ENCODE data around the gene RNFT2. TPM values are rescaled to one million over a fixed set of nuclear protein-coding genes. Genes with fewer than 3 reads are reported as not detected.
"Not testable (repeated sequence)": the region's sequence is repeated elsewhere in the genome, so short reads cannot be mapped to it uniquely, and the experiment has no call there.

The RNFT2 gene
- total RNA-seq, 1 donor = 2.3 TPM

- no peak overlapping the region for H3K4me3 ChIP-seq (ENCODE audit: low read depth, low read length)
- DNase-seq (ENCODE audit: low read depth) = no peak
- no peak for TF ChIP-seq CTCF (IDR thresholded peaks at IDR 0.05; ENCODE audit: insufficient read depth, low read length)
These were observed 75.3 kb downstream of the RNFT2 start for GRCh38 chr12:116813271-116814041.

- H3K4me3 ChIP-seq (ENCODE audit: low read depth, low read length); DNase-seq (ENCODE audit: low read depth): not testable (repeated sequence)
These were observed 76.7 kb downstream of the RNFT2 start for GRCh38 chr12:116814766-116815165.

- no peak for TF ChIP-seq CTCF (IDR thresholded peaks at IDR 0.05; ENCODE audit: insufficient read depth, low read length)
- peak overlapping the region; percentile 97 for H3K4me3 ChIP-seq (ENCODE audit: low read depth, low read length)
- peak; percentile 14 for DNase-seq (ENCODE audit: low read depth)
These were observed 80.3 kb downstream of the RNFT2 start for GRCh38 chr12:116818341-116818856.

- no peak for TF ChIP-seq CTCF (IDR thresholded peaks at IDR 0.05; ENCODE audit: insufficient read depth, low read length)
- DNase-seq (ENCODE audit: low read depth) = peak; percentile 83
- peak overlapping the region; percentile 97 for H3K4me3 ChIP-seq (ENCODE audit: low read depth, low read length)
These were observed 81.1 kb downstream of the RNFT2 start for GRCh38 chr12:116818948-116819832.

- TF ChIP-seq CTCF (IDR thresholded peaks at IDR 0.05; ENCODE audit: insufficient read depth, low read length) = no peak
- no peak for DNase-seq (ENCODE audit: low read depth)
- no peak overlapping the region for H3K4me3 ChIP-seq (ENCODE audit: low read depth, low read length)
These were observed 82.0 kb downstream of the RNFT2 start for GRCh38 chr12:116820064-116820656.

- H3K4me3 ChIP-seq (ENCODE audit: low read depth, low read length) = no peak overlapping the region
- TF ChIP-seq CTCF (IDR thresholded peaks at IDR 0.05; ENCODE audit: insufficient read depth, low read length) = no peak
- DNase-seq (ENCODE audit: low read depth) = no peak
These were observed 83.2 kb downstream of the RNFT2 start for GRCh38 chr12:116821291-116821690.

GRCh38 chr12:116827432-116827831, 89.3 kb downstream of the RNFT2 start:
- no peak for DNase-seq (ENCODE audit: low read depth)
- TF ChIP-seq CTCF (IDR thresholded peaks at IDR 0.05; ENCODE audit: insufficient read depth, low read length) = no peak
- no peak overlapping the region for H3K4me3 ChIP-seq (ENCODE audit: low read depth, low read length)
